ENCODE data around the gene TBCK.

DNA sequence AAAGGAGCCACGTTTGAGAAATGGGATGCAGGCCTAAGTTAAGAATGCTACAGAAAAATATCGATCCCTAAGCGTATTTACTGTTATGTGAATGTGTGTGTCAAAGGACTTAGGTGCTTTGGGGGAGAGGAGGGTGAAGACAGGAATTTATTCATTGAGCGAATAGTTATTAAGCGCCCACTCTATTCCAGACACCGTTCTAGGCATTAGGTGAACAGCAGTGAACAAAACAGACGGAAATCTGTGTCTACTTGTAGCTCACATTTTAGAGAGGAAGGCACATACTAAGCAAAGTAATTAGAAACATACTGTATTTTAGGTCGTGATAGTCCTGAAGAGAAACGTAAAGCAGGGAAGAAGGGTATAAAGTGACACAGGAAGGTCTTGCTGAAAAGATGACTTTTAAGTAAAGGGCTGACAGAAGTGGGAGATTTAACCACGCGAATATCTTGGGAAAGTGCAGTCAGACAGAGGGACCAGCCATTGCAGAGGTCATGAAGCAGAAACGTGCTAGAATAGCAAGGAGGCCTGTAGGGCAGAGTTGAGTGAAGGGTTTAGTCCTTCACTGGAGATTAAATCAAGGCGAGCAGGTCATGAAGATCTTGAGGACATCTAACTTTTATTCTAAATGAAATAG lies 882 bp upstream of the TBCK start:
- TF ChIP-seq CHD2 (IDR thresholded peaks at IDR 0.05; ENCODE audit: low read depth, low read length) (no peak), ZFP36 (IDR thresholded peaks at IDR 0.05; ENCODE audit: low read depth, low read length, partially characterized antibody) (no peak), MAFF (IDR thresholded peaks at IDR 0.05; ENCODE audit: low read length) (no peak), BCL6 (CRISPR knock-in tag; IDR thresholded peaks at IDR 0.05) (no peak), SRSF9 (IDR thresholded peaks at IDR 0.05; ENCODE audit: borderline replicate concordance, low read depth, low read length) (no peak), BHLHE40 (IDR thresholded peaks at IDR 0.05; ENCODE audit: low read length) (no peak), EHMT2 (IDR thresholded peaks at IDR 0.05) (no peak), POLR2A (conservative IDR thresholded peaks at IDR 0.05) (no peak; the same call in 1 of the 2 replicates), ATF1 (CRISPR knock-in tag; IDR thresholded peaks at IDR 0.05) (no peak), ATF1 (tag; IDR thresholded peaks at IDR 0.05) (no peak), KLF13 (tag; IDR thresholded peaks at IDR 0.05; ENCODE audit: borderline replicate concordance, low read depth) (no peak), ELF4 (CRISPR knock-in tag; IDR thresholded peaks at IDR 0.05) (no peak)
- TF ChIP-seq, protein P1, sequence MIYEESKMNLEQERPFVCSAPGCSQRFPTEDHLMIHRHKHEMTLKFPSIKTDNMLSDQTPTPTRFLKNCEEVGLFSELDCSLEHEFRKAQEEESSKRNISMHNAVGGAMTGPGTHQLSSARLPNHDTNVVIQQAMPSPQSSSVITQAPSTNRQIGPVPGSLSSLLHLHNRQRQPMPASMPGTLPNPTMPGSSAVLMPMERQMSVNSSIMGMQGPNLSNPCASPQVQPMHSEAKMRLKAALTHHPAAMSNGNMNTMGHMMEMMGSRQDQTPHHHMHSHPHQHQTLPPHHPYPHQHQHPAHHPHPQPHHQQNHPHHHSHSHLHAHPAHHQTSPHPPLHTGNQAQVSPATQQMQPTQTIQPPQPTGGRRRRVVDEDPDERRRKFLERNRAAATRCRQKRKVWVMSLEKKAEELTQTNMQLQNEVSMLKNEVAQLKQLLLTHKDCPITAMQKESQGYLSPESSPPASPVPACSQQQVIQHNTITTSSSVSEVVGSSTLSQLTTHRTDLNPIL (CRISPR knock-in tag; IDR thresholded peaks at IDR 0.05): no peak
- TF ChIP-seq, protein P2, sequence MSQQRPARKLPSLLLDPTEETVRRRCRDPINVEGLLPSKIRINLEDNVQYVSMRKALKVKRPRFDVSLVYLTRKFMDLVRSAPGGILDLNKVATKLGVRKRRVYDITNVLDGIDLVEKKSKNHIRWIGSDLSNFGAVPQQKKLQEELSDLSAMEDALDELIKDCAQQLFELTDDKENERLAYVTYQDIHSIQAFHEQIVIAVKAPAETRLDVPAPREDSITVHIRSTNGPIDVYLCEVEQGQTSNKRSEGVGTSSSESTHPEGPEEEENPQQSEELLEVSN (IDR thresholded peaks at IDR 0.05; ENCODE audit: borderline replicate concordance in 1 of 2, extremely low read depth in 1 of 2, insufficient read depth in 1 of 2, insufficient read length in 1 of 2, low read depth in 1 of 2, low read length in 1 of 2, poor library complexity in 1 of 2, severe bottlenecking in 1 of 2): no peak
- TF ChIP-seq, protein P3, sequence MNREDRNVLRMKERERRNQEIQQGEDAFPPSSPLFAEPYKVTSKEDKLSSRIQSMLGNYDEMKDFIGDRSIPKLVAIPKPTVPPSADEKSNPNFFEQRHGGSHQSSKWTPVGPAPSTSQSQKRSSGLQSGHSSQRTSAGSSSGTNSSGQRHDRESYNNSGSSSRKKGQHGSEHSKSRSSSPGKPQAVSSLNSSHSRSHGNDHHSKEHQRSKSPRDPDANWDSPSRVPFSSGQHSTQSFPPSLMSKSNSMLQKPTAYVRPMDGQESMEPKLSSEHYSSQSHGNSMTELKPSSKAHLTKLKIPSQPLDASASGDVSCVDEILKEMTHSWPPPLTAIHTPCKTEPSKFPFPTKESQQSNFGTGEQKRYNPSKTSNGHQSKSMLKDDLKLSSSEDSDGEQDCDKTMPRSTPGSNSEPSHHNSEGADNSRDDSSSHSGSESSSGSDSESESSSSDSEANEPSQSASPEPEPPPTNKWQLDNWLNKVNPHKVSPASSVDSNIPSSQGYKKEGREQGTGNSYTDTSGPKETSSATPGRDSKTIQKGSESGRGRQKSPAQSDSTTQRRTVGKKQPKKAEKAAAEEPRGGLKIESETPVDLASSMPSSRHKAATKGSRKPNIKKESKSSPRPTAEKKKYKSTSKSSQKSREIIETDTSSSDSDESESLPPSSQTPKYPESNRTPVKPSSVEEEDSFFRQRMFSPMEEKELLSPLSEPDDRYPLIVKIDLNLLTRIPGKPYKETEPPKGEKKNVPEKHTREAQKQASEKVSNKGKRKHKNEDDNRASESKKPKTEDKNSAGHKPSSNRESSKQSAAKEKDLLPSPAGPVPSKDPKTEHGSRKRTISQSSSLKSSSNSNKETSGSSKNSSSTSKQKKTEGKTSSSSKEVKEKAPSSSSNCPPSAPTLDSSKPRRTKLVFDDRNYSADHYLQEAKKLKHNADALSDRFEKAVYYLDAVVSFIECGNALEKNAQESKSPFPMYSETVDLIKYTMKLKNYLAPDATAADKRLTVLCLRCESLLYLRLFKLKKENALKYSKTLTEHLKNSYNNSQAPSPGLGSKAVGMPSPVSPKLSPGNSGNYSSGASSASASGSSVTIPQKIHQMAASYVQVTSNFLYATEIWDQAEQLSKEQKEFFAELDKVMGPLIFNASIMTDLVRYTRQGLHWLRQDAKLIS (CRISPR knock-in tag; IDR thresholded peaks at IDR 0.05): no peak

All from K562 (cell line).